Measurements from ENCODE around the gene DDAH1. TPM values are rescaled to one million over a fixed set of nuclear protein-coding genes. Genes with fewer than 3 reads are reported as not detected.

The DDAH1 gene
- total and polyA plus RNA-seq, 2 donors (not counting 3 experiments of a cell fraction or from before 2014, with no cell fraction given), result 44.0 to 75.2 TPM

- CTCF ChIA-PET, result interaction anchor here (0.6 to 2.2 kb wide), 31 partner anchors 8 to 206 kb away, joined by 3 to 36 read pairs (median 4); partner anchors contain the start of genes DDAH1 and ZNHIT6
- H3K27me3 ChIP-seq (ENCODE audit: control insufficient read depth in 2 of 2, insufficient read depth in 2 of 2, low read length in 2 of 2), result no peaks in the 10 kb centered on the region
- H3K4me1 ChIP-seq (ENCODE audit: control insufficient read depth, extremely low read depth, insufficient read depth, low read length), result no peaks in the 10 kb centered on the region
- TF ChIP-seq GATA2 (IDR thresholded peaks at IDR 0.05; ENCODE audit: insufficient read depth, insufficient read length, low read depth, low read length) (no peak), MYC (IDR thresholded peaks at IDR 0.05; ENCODE audit: low read depth, low read length) (no peak), CTCF (IDR thresholded peaks at IDR 0.05; ENCODE audit: extremely low read depth in 1 of 2, insufficient read depth in 1 of 2, low read depth in 1 of 2, low read length in 2 of 2) (no peak), POLR2A (IDR thresholded peaks at IDR 0.05; ENCODE audit: low read depth, low read length) (no peak), JUN (IDR thresholded peaks at IDR 0.05; ENCODE audit: borderline replicate concordance, insufficient read depth, insufficient read length, low read depth) (no peak), MAX (IDR thresholded peaks at IDR 0.05; ENCODE audit: insufficient read depth, insufficient read length) (no peak)
- no TSS peak for BruUV-seq (replicated peaks)
- no peaks in the 10 kb centered on the region for H4K20me1 ChIP-seq (replicated peaks; ENCODE audit: control insufficient read depth, extremely low read depth, insufficient read depth, low read length)
- no peak overlapping the region for H2AFZ ChIP-seq (ENCODE audit: low read depth, low read length)
- H3K27ac ChIP-seq (ENCODE audit: insufficient read depth, low read depth, low read length), result no peak overlapping the region
- no peak overlapping the region for H3K4me2 ChIP-seq (ENCODE audit: insufficient read depth, low read length)
- FAIRE-seq, result no peak
- POLR2A ChIA-PET, result no interaction called here
- intact Hi-C loops (cut with micrococcal nuclease), result loop anchor here (1.0 kb wide), 2 partner anchors 158 to 194 kb away; no protein-coding TSS in a partner anchor
- H3K9me3 ChIP-seq (replicated peaks; ENCODE audit: control insufficient read depth, insufficient read depth, low read length), result no peaks in the 10 kb centered on the region
- H3K4me3 ChIP-seq (replicated peaks in 1 of 3; ENCODE audit: insufficient read depth in 1 of 3, low read depth in 1 of 3, low read length in 3 of 3), result no peak overlapping the region
- no peak overlapping the region for H3K9ac ChIP-seq (replicated peaks; ENCODE audit: extremely low read depth, insufficient read depth, low read length)
- no peaks in the 10 kb centered on the region for H3K36me3 ChIP-seq (ENCODE audit: control insufficient read depth in 2 of 2, extremely low read depth in 1 of 2, insufficient read depth in 2 of 2, low read length in 2 of 2)
- H3K9me1 ChIP-seq (replicated peaks; ENCODE audit: control insufficient read depth, extremely low read depth, insufficient read depth, low read length), result no peaks in the 10 kb centered on the region
- dilution Hi-C loops (cut with MboI; ENCODE audit: extremely low pct_ligation_motif_present, low sequenced_read_pairs), result no loop called here
- no peak for DNase-seq (ENCODE audit: low read depth, low spot score)
- peaks cover 1% of the 10 kb centered on the region for H3K79me2 ChIP-seq (ENCODE audit: control insufficient read depth, insufficient read depth, low read length)
These were observed 37.2 kb upstream of the DDAH1 start for GRCh38 chr1:85502171-85502570.
